K562 (cell line): ENCODE results near the gene MYO15A. TPM values are rescaled to one million over a fixed set of nuclear protein-coding genes. Genes with fewer than 3 reads are reported as not detected.
A peak's percentile ranks its signal among the peaks of the same experiment; 100 is the strongest.

Experiments used
- ATAC-seq: fragments of 200-7000 bp; cut with Tn5 transposase; 3 replicates; pipeline ENCODE4 v1.9.1; 2020; ENCODE audit warnings: moderate library complexity
- BruUV-seq: library from RNA; stranded (reverse); fragments of 400-500 nt; replicated peaks from 2 replicates; lab custom pipeline; 2021; lab: Mats Ljungman, UMichigan
- CTCF ChIA-PET: fragments of 300-600 bp; formaldehyde crosslinking; extraction: SDS; loops from one replicate; lab custom pipeline; 2021; ENCODE audit warnings: low intra/inter-chr PET ratio; lab: Yijun Ruan, JAX
- POLR2A ChIA-PET: fragments of 300-600, 350-650 bp; sonication (Branson Sonifier 250); formaldehyde crosslinking; extraction: SDS; loops from one replicate; lab custom pipeline; 2021; ENCODE audit warnings: antibody characterized with exemption, inconsistent platforms; lab: Yijun Ruan, JAX
- DNase-seq, 4 experiments: peaks; one replicate each; pipeline versions ENCODE4 v3.0.0 to v3.0.0-alpha.2; 2011 to 2018; ENCODE audit warnings: low spot score in 3 of 4, mixed read lengths in 3 of 4; ENCODE audit errors: extremely low read depth in 1 of 4
- FAIRE-seq: peaks from 2 replicates; lab custom pipeline; 2011; peaks lifted over from hg19 to GRCh38; lab: Jason Lieb, UNC
- H2AFZ ChIP-seq: 2 replicates; pipeline ENCODE4 v1.6.0; 2011; ENCODE audit warnings: low read depth, low read length, control low read depth, inconsistent platforms
- H3K27ac ChIP-seq: fragments of 200-600 bp; 3 replicates; pipeline ENCODE4 v1.8.0; 2011; ENCODE audit warnings: low read depth, mild to moderate bottlenecking, control low read depth, inconsistent platforms, low read length, moderate library complexity, mixed read lengths; ENCODE audit errors: extremely low read depth
- H3K27me3 ChIP-seq, 2 experiments: fragments of 300-600 bp in 1 of 2; 2 replicates in 1 of 2; 3 replicates in 1 of 2; pipeline versions ENCODE4 v1.6.0 to v1.8.0; 2011; ENCODE audit warnings: inconsistent platforms in 2 of 2, low read length in 2 of 2, mild to moderate bottlenecking in 1 of 2, mixed read lengths in 1 of 2, moderate library complexity in 1 of 2; ENCODE audit not compliant: control insufficient read depth in 2 of 2, insufficient read depth in 2 of 2
- H3K36me3 ChIP-seq: fragments of 300-600 bp; 3 replicates; pipeline ENCODE4 v1.8.0; 2011; ENCODE audit warnings: mild to moderate bottlenecking, low read length, inconsistent platforms; ENCODE audit not compliant: control insufficient read depth, insufficient read depth
- H3K4me1 ChIP-seq, 2 experiments: fragments of 200-600 bp in 1 of 2; replicated peaks in 1 of 2; 2 replicates in 1 of 2; 3 replicates in 1 of 2; pipeline versions ENCODE4 v1.5.1 to v1.8.0; 2011; ENCODE audit warnings: inconsistent platforms in 2 of 2, low read length in 2 of 2, mild to moderate bottlenecking in 1 of 2, mixed read lengths in 1 of 2, moderate library complexity in 1 of 2; ENCODE audit not compliant: control insufficient read depth in 2 of 2, insufficient read depth in 2 of 2
- H3K4me2 ChIP-seq: 2 replicates; pipeline ENCODE4 v1.6.1; 2011; ENCODE audit warnings: low read length, control low read depth, inconsistent platforms, mixed read lengths; ENCODE audit not compliant: insufficient read depth
- H3K4me3 ChIP-seq: fragments of 200-600 bp; sonication (generic), shearing (Covaris generic); 2 replicates; pipeline ENCODE4 v1.5.1; 2016; ENCODE audit warnings: control low read depth, inconsistent platforms
- H3K79me2 ChIP-seq: fragments of 200-600 bp; 3 replicates; pipeline ENCODE4 v1.8.0; 2011; ENCODE audit warnings: low read length, inconsistent platforms; ENCODE audit not compliant: control insufficient read depth, insufficient read depth
- H3K9ac ChIP-seq, 2 experiments: 2 replicates each; pipeline versions ENCODE4 v1.6.0 to v1.6.1; 2011; ENCODE audit warnings: low read depth in 2 of 2, low read length in 2 of 2, control low read depth in 1 of 2, inconsistent platforms in 1 of 2, mild to moderate bottlenecking in 1 of 2, mixed read lengths in 1 of 2; ENCODE audit not compliant: insufficient read depth in 1 of 2
- H3K9me1 ChIP-seq: one replicate; pipeline ENCODE4 v1.6.0; 2011; ENCODE audit warnings: inconsistent platforms, mild to moderate bottlenecking, low read length, moderate library complexity; ENCODE audit not compliant: control insufficient read depth, insufficient read depth
- H3K9me3 ChIP-seq: replicated peaks from 2 replicates; pipeline ENCODE4 v1.5.1; 2011; ENCODE audit warnings: low read depth, low read length, inconsistent platforms; ENCODE audit not compliant: control insufficient read depth, insufficient read depth
- H4K20me1 ChIP-seq: replicated peaks from 2 replicates; pipeline ENCODE4 v1.6.1; 2011; ENCODE audit warnings: low read length, inconsistent platforms, mixed read lengths; ENCODE audit not compliant: control insufficient read depth, insufficient read depth
- KDM1A ChIP-seq, 2 experiments: fragments of 450-650 bp; IDR thresholded peaks; 2 replicates each; pipeline ENCODE4 v1.6.1; 2016; ENCODE audit warnings: mild to moderate bottlenecking in 2 of 2
- MTF1 ChIP-seq: fragments of 250-450 bp; sonication (Bioruptor Pico); IDR thresholded peaks from 2 replicates; pipeline ENCODE4 v1.9.0; 2021; ENCODE audit warnings: moderate library complexity, mild to moderate bottlenecking, inconsistent platforms, borderline replicate concordance
- RBBP5 ChIP-seq: fragments of 200-600 bp; sonication (generic); IDR thresholded peaks from 2 replicates; pipeline ENCODE4 v1.6.1; 2012; ENCODE audit warnings: borderline replicate concordance, mild to moderate bottlenecking, low read length, control low read depth, inconsistent platforms; ENCODE audit not compliant: insufficient read depth, poor library complexity, severe bottlenecking
- UBTF ChIP-seq, 2 experiments: IDR thresholded peaks; 2 replicates each; pipeline ENCODE4 v1.6.1; 2012; ENCODE audit warnings: improper control_type of control experiment in 2 of 2, low read depth in 2 of 2, low read length in 2 of 2, borderline replicate concordance in 1 of 2
- ZBTB1 ChIP-seq: sonication (generic); formaldehyde crosslinking; IDR thresholded peaks from 2 replicates; pipeline ENCODE4 v1.8.1; 2023; ENCODE audit warnings: missing genetic modification reagents, low read depth, mild to moderate bottlenecking, borderline replicate concordance
- ZNF124 ChIP-seq: sonication (generic); formaldehyde crosslinking; IDR thresholded peaks from 2 replicates; pipeline ENCODE4 v1.8.1; 2022; ENCODE audit warnings: missing genetic modification reagents
- ZNF175 ChIP-seq: fragments of 200-800 bp; sonication (Bioruptor generic); IDR thresholded peaks from 2 replicates; pipeline ENCODE4 v1.6.1; 2016; ENCODE audit warnings: low read depth, mild to moderate bottlenecking, missing genetic modification characterization, missing compliant biosample characterization
- ZNF436 ChIP-seq: fragments of 250-450, 450-650 bp; sonication (Bioruptor Pico); formaldehyde crosslinking; IDR thresholded peaks from 2 replicates; pipeline ENCODE4 v1.7.0; 2020; ENCODE audit warnings: mild to moderate bottlenecking
- ZNF444 ChIP-seq: fragments of 250-450 bp; sonication (Bioruptor Pico); IDR thresholded peaks from 2 replicates; pipeline ENCODE4 v1.4.0; 2020; ENCODE audit warnings: mild to moderate bottlenecking, moderate library complexity
- ZNF445 ChIP-seq: fragments of 250-450 bp; sonication (Bioruptor Pico); IDR thresholded peaks from 2 replicates; pipeline ENCODE4 v1.4.0; 2020; ENCODE audit warnings: low read depth, mild to moderate bottlenecking, moderate library complexity
- WGBS: fragments of 100-300 bp; shearing (Covaris generic); methylation state at CpG from one replicate; pipeline ENCODE4 v1.1.6; 2016; ENCODE audit warnings: low coverage, mixed read lengths; ENCODE audit not compliant: insufficient coverage; ENCODE audit errors: missing lambda C conversion rate; 5-methylcytosine and 5-hydroxymethylcytosine counted together
- in situ Hi-C: fragments of 300-500 bp; cut with MboI; formaldehyde crosslinking; loops from 4 replicates; pipeline ENCODE4 v1.15.0; 2018; ENCODE audit warnings: inconsistent platforms, mixed read lengths
- intact Hi-C: fragments of 100-400 bp; cut with micrococcal nuclease; formaldehyde crosslinking; loops from 2 replicates; pipeline ENCODE4 v1.14.2; 2022
- polyA plus RNA-seq, 8 experiments: library from polyadenylated mRNA; depleted of rRNA in 4 of 8; stranded (reverse) in 5 of 8; unstranded in 3 of 8; fragments of >200 nt; fragmentation: Nextera tagmentation in 2 of 8; fragmentation: Illumina TruSeq in 1 of 8; extraction: Ambion mirVana in 2 of 8; extraction: Trizol in 1 of 8; gene quantifications; 2 replicates each; pipeline versions ENCODE4 v1.2.1 to v1.2.3, GENCODE V29; 2011 to 2014; ENCODE audit warnings: inconsistent platforms in 1 of 8, missing spikeins in 1 of 8
- total RNA-seq, 7 experiments: library from RNA; depleted of rRNA in 6 of 7; stranded (reverse); fragments of >200 nt in 6 of 7; fragmentation: Illumina TruSeq in 2 of 7; extraction: Trizol in 2 of 7; gene quantifications; 2 replicates each; pipeline versions ENCODE4 v1.2.1 to v1.2.3, GENCODE V29; 2011 to 2021; ENCODE audit warnings: low replicate concordance in 1 of 7

Gene MYO15A
- total and polyA plus RNA-seq, 9 of the 15 experiments (the other 6 are each of a cell fraction or from before 2014, with no cell fraction given): 0.05 to 0.88 (median 0.14) TPM; not detected in 1

- Histone ChIP-seq H3K4me1 (peaks cover 0 to 24% of the 10 kb centered on the region in 2 experiments; a peak in 3 of 5 replicates), H3K27ac (no peak overlapping the region), H3K9ac (peak overlapping the region in 1 of 2 experiments; percentile 58; a peak in 1 of 4 replicates), H3K79me2 (no peaks in the 10 kb centered on the region), H3K4me3 (no peak overlapping the region), H4K20me1 (no peaks in the 10 kb centered on the region), H3K27me3 (no peaks in the 10 kb centered on the region), H2AFZ (no peak overlapping the region), H3K9me1 (no peaks in the 10 kb centered on the region), H3K9me3 (no peaks in the 10 kb centered on the region), H3K4me2 (no peak overlapping the region), H3K36me3 (peaks cover 18% of the 10 kb centered on the region; the same call in 2 of the 3 replicates)
- in situ Hi-C loops (no loop called here), intact Hi-C loops (no loop called here)
- POLR2A ChIA-PET: interaction anchor here (0.8 kb wide), 1 partner anchor 91 kb away, joined by 3 read pairs; no protein-coding TSS in a partner anchor
- BruUV-seq: TSS peak; percentile 30
- CTCF ChIA-PET: no interaction called here
- DNase-seq (no peak), ATAC-seq (no peak), FAIRE-seq (no peak)
- no peak for TF ChIP-seq ZNF124 (CRISPR knock-in tag)
- no peak for TF ChIP-seq RBBP5
- no peak for TF ChIP-seq ZNF175 (CRISPR knock-in tag)
- TF ChIP-seq ZNF445: no peak
- TF ChIP-seq MTF1 (CRISPR knock-in tag): no peak
- no peak for TF ChIP-seq UBTF (IDR thresholded peaks at IDR 0.05; ENCODE audit: borderline replicate concordance in 1 of 2, low read depth in 2 of 2, low read length in 2 of 2)
- TF ChIP-seq ZBTB1 (CRISPR knock-in tag): no peak
- no peak for TF ChIP-seq KDM1A (IDR thresholded peaks at IDR 0.05)
- no peak for TF ChIP-seq ZNF436 (CRISPR knock-in tag)
- no peak for TF ChIP-seq ZNF444 (CRISPR knock-in tag)
- 90% methylated on average over 4 of the region's 4 CpGs for WGBS
Measured at GRCh38 chr17:18066866-18067265, 41.7 kb upstream of the MYO15A start.
